Mucosa of descending colon (tissue), 3 donors: Measurements from ENCODE around the gene SSC5D. TPM values are rescaled to one million over a fixed set of nuclear protein-coding genes. Genes with fewer than 3 reads are reported as not detected.

ENCODE experiments used
- ATAC-seq: fragments of 200-7000 bp; cut with Tn5 transposase; one replicate; pipeline ENCODE4 v1.9.1; 2020; ENCODE audit warnings: mild to moderate bottlenecking, moderate library complexity
- DNase-seq, 3 donors: peaks; one replicate each; pipeline ENCODE4 v3.0.0-alpha.2; 2020
- H3K36me3 ChIP-seq: fragments of 200-600 bp; one replicate; pipeline ENCODE4 v1.8.0; 2021; ENCODE audit warnings: low read depth, mild to moderate bottlenecking
- H3K4me1 ChIP-seq: fragments of 200-600 bp; one replicate; pipeline ENCODE4 v1.8.0; 2021; ENCODE audit warnings: low read depth, mild to moderate bottlenecking
- H3K4me3 ChIP-seq: fragments of 200-600 bp; one replicate; pipeline ENCODE4 v1.8.0; 2021; ENCODE audit warnings: mild to moderate bottlenecking
- H3K9me3 ChIP-seq: fragments of 200-600 bp; one replicate; pipeline ENCODE4 v1.8.0; 2021; ENCODE audit warnings: mild to moderate bottlenecking
- CTCF ChIP-seq: fragments of 200-600 bp; IDR thresholded peaks from one replicate; pipeline ENCODE4 v1.8.0; 2022; ENCODE audit warnings: antibody characterized with exemption, mild to moderate bottlenecking
- intact Hi-C, 2 donors: fragments of 100-400 bp; cut with DNase I in 1 of 2; cut with micrococcal nuclease in 1 of 2; formaldehyde crosslinking; loops; one replicate each; pipeline versions ENCODE4 v1.11.0 to v1.11.1; 2022; cut with DNase I, micrococcal nuclease
- total RNA-seq, 3 donors: library from RNA; stranded (reverse); fragmentation: NEBNext Ultra II Directional in 2 of 3; extraction: Animal tissue kit (Norgen Biotek cat#: 25700) in 2 of 3; gene quantifications; one replicate each; pipeline versions ENCODE4 v1.2.1 to v1.2.4, GENCODE V29; 2021 to 2023
- donor health status: DM: no; HTN: no; CAD: no; lungs with moderate emphysema.
- donor health status: DM: no; HTN: no; CAD: no.
- donor health status: DM: no; HTN: yes; CAD: no.

Gene SSC5D
- total RNA-seq, 3 donors from 2014 or later: 2.6 to 35.0 (median 4.0) TPM

DNA sequence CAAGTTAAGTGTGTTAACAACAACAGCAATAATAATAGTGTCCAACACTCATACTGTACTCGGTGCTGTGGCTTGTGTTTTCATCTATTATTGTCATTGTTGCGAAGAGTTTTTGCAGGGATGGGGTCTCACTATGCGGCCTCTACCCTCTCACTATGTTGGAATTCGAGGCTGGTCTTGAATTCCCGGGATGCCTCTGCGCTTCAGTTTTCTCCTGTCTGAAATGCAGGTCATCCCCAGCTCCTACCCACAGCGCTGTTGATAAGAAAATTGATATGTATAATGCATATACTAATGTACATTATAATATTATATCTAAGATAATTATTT lies 62.0 kb downstream of the SSC5D start:
- intact Hi-C loops: no loop called here
- no peak for TF ChIP-seq CTCF
- no peaks in the 10 kb centered on the region for H3K9me3 ChIP-seq
- peaks cover 2% of the 10 kb centered on the region for H3K4me1 ChIP-seq
- no peak overlapping the region for H3K4me3 ChIP-seq
- DNase-seq (no peak), ATAC-seq (no peak)
- no peaks in the 10 kb centered on the region for H3K36me3 ChIP-seq

GRCh38 chr19:55552206-55552605 lies 64.0 kb downstream of the SSC5D start:
- no peak overlapping the region for H3K4me3 ChIP-seq
- intact Hi-C loops: no loop called here
- no peak for TF ChIP-seq CTCF

GRCh38 chr19:55552620-55553019 lies 64.4 kb downstream of the SSC5D start:
- Histone ChIP-seq H3K36me3 (no peaks in the 10 kb centered on the region), H3K9me3 (no peaks in the 10 kb centered on the region), H3K4me1 (peaks cover 2% of the 10 kb centered on the region), H3K4me3 (no peak overlapping the region)
- DNase-seq: no peak
- intact Hi-C loops: no loop called here
- no peak for TF ChIP-seq CTCF
- ATAC-seq: no peak

More at GRCh38 chr19:55552206-55552605, 64.0 kb downstream of the SSC5D start:
- peaks cover 2% of the 10 kb centered on the region for H3K4me1 ChIP-seq
- no peak for DNase-seq
- no peaks in the 10 kb centered on the region for H3K9me3 ChIP-seq
- H3K36me3 ChIP-seq: no peaks in the 10 kb centered on the region
- no peak for ATAC-seq

DNA sequence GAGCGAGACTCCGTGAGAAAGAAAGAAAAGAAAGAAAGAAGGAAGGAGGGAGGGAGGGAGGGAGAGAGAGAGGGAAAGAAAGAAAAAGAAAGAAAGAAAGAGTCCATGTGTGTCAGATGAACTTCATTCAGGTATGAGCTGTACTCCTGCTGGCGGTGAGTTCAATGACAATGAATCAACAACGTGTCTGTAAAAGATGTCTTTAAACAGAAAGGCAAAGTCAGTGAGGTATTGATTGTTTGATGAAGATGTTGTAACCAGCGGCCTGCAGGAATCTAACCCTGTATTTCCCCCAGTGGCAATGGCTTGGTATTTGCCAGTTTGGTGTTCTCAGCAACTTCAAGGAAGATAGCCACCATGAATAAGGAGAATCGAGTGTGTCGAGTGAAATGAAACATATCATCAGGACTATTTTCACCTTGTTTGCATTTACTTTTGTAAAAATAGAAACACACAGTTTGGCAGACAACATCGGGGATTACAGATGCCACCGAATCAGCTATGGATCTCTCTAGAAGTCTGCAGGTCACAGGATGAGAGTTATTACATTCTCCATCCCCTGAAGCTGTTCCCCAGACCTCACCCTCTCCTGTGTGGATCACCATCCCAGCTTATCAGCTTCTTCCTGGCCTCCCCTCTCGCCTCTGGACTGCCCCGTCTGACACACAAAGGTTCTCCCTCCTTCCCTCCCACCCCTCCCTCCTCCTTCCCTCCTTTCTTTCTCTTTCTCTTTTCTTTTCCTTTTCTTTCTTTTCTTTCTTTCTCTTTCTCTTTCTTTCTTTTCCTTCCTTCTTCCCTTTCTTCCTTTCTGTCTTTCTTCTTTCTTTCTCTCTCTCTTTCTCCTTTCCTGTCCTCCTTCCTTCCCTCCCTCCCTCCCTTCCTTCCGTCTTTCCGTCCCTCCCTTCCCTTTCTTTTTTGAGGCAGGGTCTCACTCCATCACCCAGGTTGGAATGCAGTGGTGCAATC lies 65.3 kb downstream of the SSC5D start:
- no peaks in the 10 kb centered on the region for H3K36me3 ChIP-seq
- DNase-seq (no peak), ATAC-seq (no peak)
- TF ChIP-seq CTCF: no peak
- intact Hi-C loops: no loop called here
- peaks cover 2% of the 10 kb centered on the region for H3K4me1 ChIP-seq
- no peaks in the 10 kb centered on the region for H3K9me3 ChIP-seq
- H3K4me3 ChIP-seq: no peak overlapping the region

GRCh38 chr19:55554302-55554701 lies 66.1 kb downstream of the SSC5D start:
- DNase-seq: no peak
- TF ChIP-seq CTCF: no peak
- Histone ChIP-seq H3K9me3 (no peaks in the 10 kb centered on the region), H3K36me3 (no peaks in the 10 kb centered on the region), H3K4me1 (no peaks in the 10 kb centered on the region), H3K4me3 (no peak overlapping the region)
- intact Hi-C loops: no loop called here
- ATAC-seq: no peak
